HCT116 (cell line): ENCODE results near the gene OR5K3. TPM values are rescaled to one million over a fixed set of nuclear protein-coding genes. Genes with fewer than 3 reads are reported as not detected.

ENCODE experiments used
- ATAC-seq: fragments of 200-7000 bp; cut with Tn5 transposase; 2 replicates; pipeline ENCODE4 v1.9.1; 2020; ENCODE audit warnings: mild to moderate bottlenecking, moderate library complexity
- BruUV-seq: library from RNA; stranded (reverse); fragments of 400-500 nt; replicated peaks from 2 replicates; lab custom pipeline; 2021; lab: Mats Ljungman, UMichigan
- CTCF ChIA-PET: fragments of 300-600 bp; sonication (Branson Sonifier 250); formaldehyde crosslinking; loops from one replicate; lab custom pipeline; 2021; ENCODE audit warnings: antibody characterized with exemption; lab: Charles Lee
- POLR2A ChIA-PET: fragments of 300-600, 350-600 bp; sonication (Branson Sonifier 250); formaldehyde crosslinking; loops from one replicate; lab custom pipeline; 2021; ENCODE audit warnings: antibody characterized with exemption; lab: Charles Lee
- RAD21 ChIA-PET, 2 experiments: fragments of 300-600 bp; sonication (Branson Sonifier 250); formaldehyde crosslinking; loops; one replicate each; lab custom pipeline; 2023; ENCODE audit warnings: low total read pairs in 2 of 2; ENCODE audit not compliant: uncharacterized antibody in 2 of 2, unreplicated experiment in 2 of 2, low non-redundant PET in 1 of 2; lab: Charles Lee
- DNase-seq: peaks from one replicate; pipeline ENCODE4 v3.0.0-alpha.2; 2010; ENCODE audit warnings: low read depth, low spot score
- H2AFZ ChIP-seq: fragments of 200-600 bp; shearing (Covaris generic), sonication (generic); 2 replicates; pipeline ENCODE4 v1.6.1; 2017; ENCODE audit warnings: low read depth, mixed run types, mixed read lengths, antibody characterized with exemption, low read length; ENCODE audit not compliant: poor library complexity, severe bottlenecking
- H3K27ac ChIP-seq: 2 replicates; pipeline ENCODE4 v1.5.1; 2012; ENCODE audit warnings: low read depth, low read length
- H3K27me3 ChIP-seq: fragments of 200-600 bp; sonication (generic); 2 replicates; pipeline ENCODE4 v1.6.1; 2016; ENCODE audit warnings: mixed run types, low read length, mixed read lengths; ENCODE audit not compliant: insufficient read depth
- H3K36me3 ChIP-seq, 2 experiments: fragments of 200-500 bp in 1 of 2; fragments of 200-600 bp in 1 of 2; sonication (Bioruptor generic) in 1 of 2; sonication (generic) in 1 of 2; 2 replicates each; pipeline versions ENCODE4 v1.5.1 to v1.6.1; 2014 to 2016; ENCODE audit warnings: low read length in 2 of 2, inconsistent platforms in 1 of 2, mixed read lengths in 1 of 2, mixed run types in 1 of 2; ENCODE audit not compliant: insufficient read depth in 2 of 2, control insufficient read depth in 1 of 2
- H3K4me1 ChIP-seq, 2 experiments: fragments of 200-600 bp in 1 of 2; sonication (generic) in 1 of 2; 2 replicates each; pipeline versions ENCODE4 v1.5.1 to v1.6.1; 2012 to 2017; ENCODE audit warnings: low read length in 2 of 2, inconsistent platforms in 1 of 2, mild to moderate bottlenecking in 1 of 2, mixed read lengths in 1 of 2, mixed run types in 1 of 2, moderate library complexity in 1 of 2; ENCODE audit not compliant: insufficient read depth in 2 of 2, control insufficient read depth in 1 of 2
- H3K4me2 ChIP-seq: fragments of 200-600 bp; sonication (generic); 2 replicates; pipeline ENCODE4 v1.6.1; 2017; ENCODE audit warnings: mixed run types, low read length, mixed read lengths
- H3K4me3 ChIP-seq, 2 experiments: fragments of 200-600 bp in 1 of 2; sonication (generic) in 1 of 2; replicated peaks in 1 of 2; 2 replicates each; pipeline ENCODE4 v1.5.1; 2011 to 2016; ENCODE audit warnings: low read length in 2 of 2, control low read depth in 1 of 2, low read depth in 1 of 2, mild to moderate bottlenecking in 1 of 2, mixed read lengths in 1 of 2, mixed run types in 1 of 2
- H3K79me2 ChIP-seq: fragments of 200-600 bp; sonication (generic); 2 replicates; pipeline ENCODE4 v1.6.1; 2017; ENCODE audit warnings: mild to moderate bottlenecking, mixed run types, low read length, moderate library complexity, mixed read lengths; ENCODE audit not compliant: insufficient read depth
- H3K9ac ChIP-seq: fragments of 200-600 bp; sonication (generic); 2 replicates; pipeline ENCODE4 v1.6.1; 2016; ENCODE audit warnings: low read length, mixed read lengths
- H3K9me2 ChIP-seq: fragments of 200-600 bp; sonication (generic), shearing (Covaris generic); 2 replicates; pipeline ENCODE4 v1.6.1; 2017; ENCODE audit warnings: mixed run types, mild to moderate bottlenecking, moderate library complexity; ENCODE audit not compliant: insufficient read depth
- H3K9me3 ChIP-seq, 2 experiments: fragments of 200-500 bp in 1 of 2; fragments of 200-600 bp in 1 of 2; sonication (Bioruptor generic) in 1 of 2; sonication (generic) in 1 of 2; 2 replicates each; pipeline ENCODE4 v1.6.1; 2014 to 2017; ENCODE audit warnings: low read length in 2 of 2, mixed read lengths in 2 of 2, inconsistent platforms in 1 of 2, low read depth in 1 of 2, mild to moderate bottlenecking in 1 of 2, mixed run types in 1 of 2, moderate library complexity in 1 of 2; ENCODE audit not compliant: control insufficient read depth in 1 of 2, insufficient read depth in 1 of 2
- H4K20me1 ChIP-seq: fragments of 200-600 bp; sonication (generic), shearing (Covaris generic); 2 replicates; pipeline ENCODE4 v1.6.1; 2017; ENCODE audit warnings: mixed run types, mild to moderate bottlenecking, moderate library complexity; ENCODE audit not compliant: insufficient read depth
- CBX3 ChIP-seq: IDR thresholded peaks from 2 replicates; pipeline ENCODE4 v1.6.1; 2012; ENCODE audit warnings: low read depth
- CEBPB ChIP-seq: IDR thresholded peaks from 2 replicates; pipeline ENCODE4 v1.6.1; 2012; ENCODE audit warnings: low read depth
- CTCF ChIP-seq, 3 experiments: fragments of 200-600 bp in 1 of 3; sonication (generic) in 1 of 3; IDR thresholded peaks in 2 of 3; conservative IDR thresholded peaks in 1 of 3; 2 replicates each; pipeline ENCODE4 v1.5.1; 2012 to 2017; ENCODE audit warnings: low read depth in 2 of 3, low read length in 2 of 3, antibody characterized with exemption in 1 of 3, borderline replicate concordance in 1 of 3, control low read depth in 1 of 3, mild to moderate bottlenecking in 1 of 3, mixed read lengths in 1 of 3, mixed run types in 1 of 3, moderate library complexity in 1 of 3; ENCODE audit not compliant: insufficient read depth in 1 of 3
- EGR1 ChIP-seq: IDR thresholded peaks from 2 replicates; pipeline ENCODE4 v1.6.1; 2012; ENCODE audit warnings: low read depth
- ELF1 ChIP-seq: IDR thresholded peaks from 2 replicates; pipeline ENCODE4 v1.6.1; 2012; ENCODE audit warnings: low read depth, borderline replicate concordance
- EZH2 ChIP-seq: fragments of 200-600 bp; sonication (generic); IDR thresholded peaks from 2 replicates; pipeline ENCODE4 v1.6.1; 2017; ENCODE audit warnings: antibody characterized with exemption, mixed run types
- EZH2phosphoT487 ChIP-seq: fragments of 200-600 bp; IDR thresholded peaks from 2 replicates; pipeline ENCODE4 v1.6.1; 2018; ENCODE audit warnings: antibody characterized with exemption, borderline replicate concordance
- JUND ChIP-seq: IDR thresholded peaks from 2 replicates; pipeline ENCODE4 v1.6.1; 2012
- POLR2A ChIP-seq: IDR thresholded peaks from 2 replicates; pipeline ENCODE4 v1.7.0; 2011; ENCODE audit warnings: borderline replicate concordance; ENCODE audit not compliant: insufficient read depth, insufficient read length; ENCODE audit errors: extremely low read depth
- POLR2AphosphoS5 ChIP-seq: IDR thresholded peaks from 2 replicates; pipeline ENCODE4 v1.6.1; 2011; ENCODE audit warnings: mild to moderate bottlenecking, low read depth, low read length, moderate library complexity
- RAD21 ChIP-seq: IDR thresholded peaks from 2 replicates; pipeline ENCODE4 v1.6.1; 2012; ENCODE audit warnings: low read depth, mild to moderate bottlenecking
- SIN3A ChIP-seq: IDR thresholded peaks from 2 replicates; pipeline ENCODE4 v1.6.1; 2012; ENCODE audit warnings: low read depth
- SP1 ChIP-seq: IDR thresholded peaks from 2 replicates; pipeline ENCODE4 v1.6.1; 2012; ENCODE audit warnings: low read depth
- SRF ChIP-seq: IDR thresholded peaks from 2 replicates; pipeline ENCODE4 v1.6.1; 2012; ENCODE audit warnings: low read depth
- TCF7L2 ChIP-seq: IDR thresholded peaks from 2 replicates; pipeline ENCODE4 v1.7.0; 2011; ENCODE audit warnings: borderline replicate concordance, inconsistent platforms; ENCODE audit not compliant: insufficient read depth, insufficient read length; ENCODE audit errors: extremely low read depth
- YY1 ChIP-seq: IDR thresholded peaks from 2 replicates; pipeline ENCODE4 v1.6.1; 2011; ENCODE audit warnings: low read length, low read depth, moderate library complexity, mild to moderate bottlenecking; ENCODE audit not compliant: insufficient replicate concordance; ENCODE audit errors: extremely low read depth
- ZFX ChIP-seq: fragments of 450-650 bp; IDR thresholded peaks from 2 replicates; pipeline ENCODE4 v1.6.1; 2017
- ZNF274 ChIP-seq: fragments of 200-500 bp; sonication (Bioruptor generic); IDR thresholded peaks from 2 replicates; pipeline ENCODE4 v1.6.1; 2014; ENCODE audit warnings: mild to moderate bottlenecking, low read depth, low read length, inconsistent platforms
- intact Hi-C: fragments of 100-400 bp; cut with micrococcal nuclease; formaldehyde crosslinking; loops from 2 replicates; pipeline ENCODE4 v1.10.0; 2022
- total RNA-seq: library from RNA; stranded (reverse); gene quantifications from one replicate; pipeline ENCODE4 v1.2.1, GENCODE V29; 2021; ENCODE audit not compliant: unreplicated experiment
- TF ChIP-seq, protein P1 (sequence below): IDR thresholded peaks from 2 replicates; pipeline ENCODE4 v1.6.1; 2011; ENCODE audit warnings: mild to moderate bottlenecking, low read length, moderate library complexity; ENCODE audit not compliant: insufficient replicate concordance; ENCODE audit errors: extremely low read depth
- TF ChIP-seq, protein P2 (sequence below): IDR thresholded peaks from 2 replicates; pipeline ENCODE4 v1.6.1; 2012

The OR5K3 gene
- total RNA-seq, 1 experiment from 2014 or later, result not detected

DNA sequence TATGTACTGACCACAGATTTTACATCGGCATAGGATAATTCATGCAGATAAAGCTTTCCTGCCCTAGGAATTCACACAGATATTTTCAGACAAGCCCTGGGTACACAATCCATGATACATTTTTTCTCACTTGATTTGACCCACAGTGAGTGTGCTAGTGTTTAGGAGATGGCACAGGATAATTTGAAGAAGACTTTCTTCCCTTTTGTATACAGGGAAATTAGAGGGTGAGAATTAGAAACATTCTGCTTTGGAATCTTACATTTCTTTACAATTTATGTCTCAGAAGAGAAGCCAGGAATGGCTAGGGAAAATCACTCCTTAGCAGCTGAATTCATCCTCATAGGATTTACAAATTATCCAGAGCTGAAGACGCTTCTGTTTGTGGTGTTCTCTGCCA lies 36.9 kb upstream of the OR5K3 start, which contains the start of gene OR5K4:
TSS of gene OR5K4 (plus strand) at position 301 of the 400 bp plus-strand sequence. CDS start at position 301, 0 bp downstream.
- BruUV-seq, result no TSS peak
- ChIA-PET RAD21 (no interaction called here), POLR2A (no interaction called here), CTCF (no interaction called here)
- Histone ChIP-seq H3K4me1 (no peaks in the 10 kb centered on the region), H3K9me3 (no peaks in the 10 kb centered on the region), H3K27ac (no peak within 1 kb of the TSS), H3K27me3 (no peaks in the 10 kb centered on the region), H3K4me3 (no peak within 1 kb of the TSS), H3K4me2 (no peak within 1 kb of the TSS), H4K20me1 (no peaks in the 10 kb centered on the region), H3K9ac (no peak within 1 kb of the TSS), H3K79me2 (no peaks in the 10 kb centered on the region), H3K36me3 (no peaks in the 10 kb centered on the region), H2AFZ (no peak within 1 kb of the TSS), H3K9me2 (no peaks in the 10 kb centered on the region; the same call in 1 of the 2 replicates)
- ATAC-seq (no peak), DNase-seq (no peak)
- intact Hi-C loops, result no loop called here
- TF ChIP-seq, protein P1, sequence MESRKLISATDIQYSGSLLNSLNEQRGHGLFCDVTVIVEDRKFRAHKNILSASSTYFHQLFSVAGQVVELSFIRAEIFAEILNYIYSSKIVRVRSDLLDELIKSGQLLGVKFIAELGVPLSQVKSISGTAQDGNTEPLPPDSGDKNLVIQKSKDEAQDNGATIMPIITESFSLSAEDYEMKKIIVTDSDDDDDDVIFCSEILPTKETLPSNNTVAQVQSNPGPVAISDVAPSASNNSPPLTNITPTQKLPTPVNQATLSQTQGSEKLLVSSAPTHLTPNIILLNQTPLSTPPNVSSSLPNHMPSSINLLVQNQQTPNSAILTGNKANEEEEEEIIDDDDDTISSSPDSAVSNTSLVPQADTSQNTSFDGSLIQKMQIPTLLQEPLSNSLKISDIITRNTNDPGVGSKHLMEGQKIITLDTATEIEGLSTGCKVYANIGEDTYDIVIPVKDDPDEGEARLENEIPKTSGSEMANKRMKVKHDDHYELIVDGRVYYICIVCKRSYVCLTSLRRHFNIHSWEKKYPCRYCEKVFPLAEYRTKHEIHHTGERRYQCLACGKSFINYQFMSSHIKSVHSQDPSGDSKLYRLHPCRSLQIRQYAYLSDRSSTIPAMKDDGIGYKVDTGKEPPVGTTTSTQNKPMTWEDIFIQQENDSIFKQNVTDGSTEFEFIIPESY, result no peak
- TF ChIP-seq CEBPB (no peak), SRF (no peak), ELF1 (no peak), CBX3 (no peak), YY1 (no peak), EGR1 (no peak), TCF7L2 (no peak), SP1 (no peak), CTCF (IDR thresholded peaks at IDR 0.05 in 2 of 3, conservative IDR thresholded peaks at IDR 0.05 in 1 of 3; ENCODE audit: borderline replicate concordance in 1 of 3, insufficient read depth in 1 of 3, low read depth in 2 of 3, low read length in 2 of 3) (no peak), JUND (no peak), ZFX (no peak), EZH2 (no peak), ZNF274 (no peak), RAD21 (no peak), POLR2A (no peak), EZH2phosphoT487 (no peak), POLR2AphosphoS5 (no peak), SIN3A (no peak)
- TF ChIP-seq, protein P2, sequence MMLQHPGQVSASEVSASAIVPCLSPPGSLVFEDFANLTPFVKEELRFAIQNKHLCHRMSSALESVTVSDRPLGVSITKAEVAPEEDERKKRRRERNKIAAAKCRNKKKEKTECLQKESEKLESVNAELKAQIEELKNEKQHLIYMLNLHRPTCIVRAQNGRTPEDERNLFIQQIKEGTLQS, result no peak
